GM12878 (cell line): Measurements from ENCODE around the gene CTSD. TPM values are rescaled to one million over a fixed set of nuclear protein-coding genes. Genes with fewer than 3 reads are reported as not detected.

ENCODE experiments used
- ATAC-seq: fragments of 200-7000 bp; cut with Tn5 transposase; 3 replicates; pipeline ENCODE4 v1.9.1; 2020; ENCODE audit warnings: mild to moderate bottlenecking, moderate library complexity
- BruUV-seq: library from RNA; stranded (reverse); fragments of 400-500 nt; replicated peaks from 2 replicates; lab custom pipeline; 2021; lab: Mats Ljungman, UMichigan
- CTCF ChIA-PET: fragments of 300-600 bp; sonication (Branson Sonifier 250); formaldehyde crosslinking; extraction: SDS; loops from one replicate; lab custom pipeline; 2021; ENCODE audit warnings: inconsistent platforms; lab: Yijun Ruan, JAX
- POLR2A ChIA-PET: fragments of 350-600 bp; formaldehyde crosslinking; extraction: SDS; loops from one replicate; lab custom pipeline; 2021; ENCODE audit warnings: inconsistent platforms; lab: Charles Lee
- RAD21 ChIA-PET: fragments of 300-600 bp; sonication (Branson Sonifier 250); formaldehyde crosslinking; loops from one replicate; lab custom pipeline; 2023; ENCODE audit warnings: antibody characterized with exemption; ENCODE audit not compliant: unreplicated experiment; lab: Charles Lee
- SMC1A ChIA-PET: fragments of 300-600 bp; sonication (Branson Sonifier 250); formaldehyde crosslinking; loops from one replicate; lab custom pipeline; 2023; ENCODE audit not compliant: unreplicated experiment, uncharacterized antibody; lab: Charles Lee
- DNase-seq: peaks from one replicate; pipeline ENCODE4 v3.0.0-alpha.2; 2011; ENCODE audit warnings: low read depth, low spot score
- FAIRE-seq: peaks from 3 replicates; lab custom pipeline; 2011; peaks lifted over from hg19 to GRCh38; lab: Jason Lieb, UNC
- H2AFZ ChIP-seq: 2 replicates; pipeline ENCODE4 v1.6.0; 2011; ENCODE audit warnings: low read depth, low read length, control low read depth; ENCODE audit not compliant: control insufficient read depth
- H3K27ac ChIP-seq: 2 replicates; pipeline ENCODE4 v1.5.1; 2011; ENCODE audit warnings: control low read depth; ENCODE audit not compliant: control insufficient read depth, insufficient read depth
- H3K27me3 ChIP-seq, 2 experiments: replicated peaks in 1 of 2; 2 replicates each; pipeline versions ENCODE4 v1.6.0 to v1.6.1; 2011; ENCODE audit warnings: low read length in 1 of 2; ENCODE audit not compliant: control insufficient read depth in 2 of 2, insufficient read depth in 2 of 2
- H3K36me3 ChIP-seq, 2 experiments: 2 replicates each; pipeline ENCODE4 v1.5.1; 2011; ENCODE audit warnings: low read length in 1 of 2; ENCODE audit not compliant: control insufficient read depth in 2 of 2, insufficient read depth in 2 of 2
- H3K4me1 ChIP-seq: 2 replicates; pipeline ENCODE4 v1.6.1; 2011; ENCODE audit warnings: mild to moderate bottlenecking, low read length, moderate library complexity, mixed read lengths; ENCODE audit not compliant: control insufficient read depth, insufficient read depth
- H3K4me2 ChIP-seq: 2 replicates; pipeline ENCODE4 v1.6.0; 2011; ENCODE audit warnings: control low read depth; ENCODE audit not compliant: control insufficient read depth, insufficient read depth
- H3K4me3 ChIP-seq: fragments of 200-600 bp; sonication (generic); 2 replicates; pipeline ENCODE4 v1.5.1; 2016
- H3K79me2 ChIP-seq: 2 replicates; pipeline ENCODE4 v1.6.0; 2011; ENCODE audit warnings: low read length; ENCODE audit not compliant: control insufficient read depth, insufficient read depth
- H3K9ac ChIP-seq: 2 replicates; pipeline ENCODE4 v1.8.0; 2011; ENCODE audit warnings: low read length, control low read depth, mixed read lengths; ENCODE audit not compliant: control insufficient read depth, insufficient read depth
- H3K9me3 ChIP-seq: replicated peaks from 3 replicates; pipeline ENCODE4 v1.5.1; 2011; ENCODE audit warnings: mild to moderate bottlenecking, low read length; ENCODE audit not compliant: control insufficient read depth, insufficient read depth
- H4K20me1 ChIP-seq: 2 replicates; pipeline ENCODE4 v1.6.0; 2011; ENCODE audit not compliant: control insufficient read depth, insufficient read depth
- BCL11A ChIP-seq: IDR thresholded peaks from 2 replicates; pipeline ENCODE4 v1.6.1; 2011; ENCODE audit warnings: low read depth, low read length
- WGBS: methylation state at CpG from one replicate; pipeline ENCODE4 v1.1.6; 2016; ENCODE audit warnings: low lambda C conversion rate; ENCODE audit not compliant: insufficient replicate concordance, insufficient coverage; ENCODE audit errors: missing lambda C conversion rate; 5-methylcytosine and 5-hydroxymethylcytosine counted together
- in situ Hi-C: fragments of 300-500 bp; cut with MboI; formaldehyde crosslinking; loops from 9 replicates; pipeline ENCODE4 v1.14.3; 2018; ENCODE audit warnings: mixed read lengths
- intact Hi-C: fragments of 100-400 bp; cut with micrococcal nuclease; formaldehyde crosslinking; loops from one replicate; pipeline ENCODE4 v1.14.2; 2022; ENCODE audit not compliant: unreplicated experiment
- polyA plus RNA-seq, 11 experiments: library from polyadenylated mRNA; depleted of rRNA in 4 of 11; unstranded in 6 of 11; stranded (reverse) in 5 of 11; fragments of >200 nt; fragmentation: Nextera tagmentation in 4 of 11; fragmentation: Illumina TruSeq in 1 of 11; extraction: Ambion mirVana in 4 of 11; extraction: Trizol in 1 of 11; gene quantifications; 1 replicate in 1 of 11; 2 replicates in 10 of 11; pipeline versions ENCODE4 v1.2.1 to v1.2.3, GENCODE V29; 2011 to 2016; ENCODE audit warnings: inconsistent platforms in 2 of 11, missing spikeins in 2 of 11, low read depth in 1 of 11
- total RNA-seq, 4 experiments: library from RNA; depleted of rRNA in 3 of 4; stranded (reverse); fragments of >200 nt in 3 of 4; fragmentation: Illumina TruSeq in 1 of 4; extraction: Trizol in 1 of 4; gene quantifications; 2 replicates each; pipeline versions ENCODE4 v1.2.1 to v1.2.3, GENCODE V29; 2013 to 2021
- TF ChIP-seq, protein P1 (sequence below): IDR thresholded peaks from 2 replicates; pipeline ENCODE4 v1.6.1; 2011; ENCODE audit warnings: borderline replicate concordance, low read depth, mild to moderate bottlenecking, moderate library complexity, low read length; ENCODE audit not compliant: insufficient read depth, poor library complexity, severe bottlenecking
- TF ChIP-seq, protein P2 (sequence below): IDR thresholded peaks from 2 replicates; pipeline ENCODE4 v1.6.1; 2011; ENCODE audit warnings: low read depth, low read length, improper control_type of control experiment, borderline replicate concordance

The CTSD gene
- total and polyA plus RNA-seq, 10 of the 15 experiments (the other 5 are each of a cell fraction or from before 2014, with no cell fraction given) = 0.42 to 54.6 (median 25.0) TPM

DNA sequence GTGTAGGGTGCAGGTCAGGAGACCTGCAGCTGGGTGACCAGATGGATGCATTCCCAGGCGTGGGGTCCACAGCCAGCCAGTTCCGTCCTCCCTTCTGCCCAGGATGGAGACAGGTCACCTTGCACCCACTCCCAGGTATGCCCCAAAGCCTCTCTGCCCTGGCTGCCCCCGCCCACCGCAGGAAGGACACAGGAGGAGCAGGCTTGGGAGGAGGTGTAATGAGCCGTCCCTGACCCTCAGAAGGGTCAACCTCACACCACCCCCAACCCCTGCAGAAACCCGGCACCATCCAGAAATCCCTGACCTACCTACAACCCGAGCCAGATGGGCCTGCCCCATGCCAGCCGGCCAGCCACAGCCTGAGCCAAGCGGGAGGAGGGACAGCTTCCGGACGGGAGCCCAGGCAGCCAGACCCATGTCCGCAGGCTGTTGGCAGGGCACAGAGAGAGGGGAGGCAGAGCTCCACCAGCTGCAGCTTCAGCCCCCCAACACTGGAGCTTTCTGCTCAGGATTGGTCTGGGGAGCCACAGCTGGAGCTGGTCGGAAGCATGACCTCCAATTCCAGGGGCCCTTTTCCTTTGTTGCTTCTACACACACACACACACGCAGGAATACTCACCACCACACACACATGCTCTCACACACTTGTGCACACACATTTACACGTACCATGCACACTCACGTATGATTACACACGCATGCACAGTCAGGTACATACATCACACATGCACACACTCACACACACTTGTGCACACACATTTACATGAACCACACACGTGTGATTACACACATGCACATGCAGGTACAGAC lies 18.6 kb downstream of the CTSD start:
- DNase-seq (no peak), ATAC-seq (no peak), FAIRE-seq (no peak)
- no peaks in the 10 kb centered on the region for H3K4me1 ChIP-seq
- WGBS = 65% methylated on average over 18 of the region's 18 CpGs
- H3K9ac ChIP-seq = no peak overlapping the region
- BruUV-seq = no TSS peak
- no peaks in the 10 kb centered on the region for H3K79me2 ChIP-seq
- no peak overlapping the region for H3K4me2 ChIP-seq
- ChIA-PET CTCF (no interaction called here), SMC1A (no interaction called here), RAD21 (no interaction called here), POLR2A (no interaction called here)
- TF ChIP-seq, protein P1, sequence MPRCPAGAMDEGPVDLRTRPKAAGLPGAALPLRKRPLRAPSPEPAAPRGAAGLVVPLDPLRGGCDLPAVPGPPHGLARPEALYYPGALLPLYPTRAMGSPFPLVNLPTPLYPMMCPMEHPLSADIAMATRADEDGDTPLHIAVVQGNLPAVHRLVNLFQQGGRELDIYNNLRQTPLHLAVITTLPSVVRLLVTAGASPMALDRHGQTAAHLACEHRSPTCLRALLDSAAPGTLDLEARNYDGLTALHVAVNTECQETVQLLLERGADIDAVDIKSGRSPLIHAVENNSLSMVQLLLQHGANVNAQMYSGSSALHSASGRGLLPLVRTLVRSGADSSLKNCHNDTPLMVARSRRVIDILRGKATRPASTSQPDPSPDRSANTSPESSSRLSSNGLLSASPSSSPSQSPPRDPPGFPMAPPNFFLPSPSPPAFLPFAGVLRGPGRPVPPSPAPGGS = peak; percentile 66
- TF ChIP-seq, protein P2, sequence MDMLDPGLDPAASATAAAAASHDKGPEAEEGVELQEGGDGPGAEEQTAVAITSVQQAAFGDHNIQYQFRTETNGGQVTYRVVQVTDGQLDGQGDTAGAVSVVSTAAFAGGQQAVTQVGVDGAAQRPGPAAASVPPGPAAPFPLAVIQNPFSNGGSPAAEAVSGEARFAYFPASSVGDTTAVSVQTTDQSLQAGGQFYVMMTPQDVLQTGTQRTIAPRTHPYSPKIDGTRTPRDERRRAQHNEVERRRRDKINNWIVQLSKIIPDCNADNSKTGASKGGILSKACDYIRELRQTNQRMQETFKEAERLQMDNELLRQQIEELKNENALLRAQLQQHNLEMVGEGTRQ = no peak
- TF ChIP-seq BCL11A = no peak
- H3K9me3 ChIP-seq = no peaks in the 10 kb centered on the region; the same call in 2 of the 3 replicates
- no peaks in the 10 kb centered on the region for H3K36me3 ChIP-seq
- intact Hi-C loops = no loop called here
- H4K20me1 ChIP-seq = no peaks in the 10 kb centered on the region
- in situ Hi-C loops = no loop called here
- H3K27me3 ChIP-seq = no peaks in the 10 kb centered on the region; a peak in 1 of 4 replicates
- no peak overlapping the region for H3K27ac ChIP-seq
- no peak overlapping the region for H2AFZ ChIP-seq
- H3K4me3 ChIP-seq = no peak overlapping the region
